DMS53 treated with DMSO at 0.1 percent for 48 hours (cell line): ENCODE results near the gene TRIO.

Source experiments
- DNase-seq: peaks from one replicate; lab custom pipeline; 2025; ENCODE audit not compliant: unreplicated experiment; lab: John Stamatoyannopoulos, UW

Gene TRIO

GRCh38 chr5:14122089-14122488 lies 21.1 kb upstream of the TRIO start:
- DNase-seq: no peak

GRCh38 chr5:14123551-14123950 lies 19.6 kb upstream of the TRIO start:
- DNase-seq: no peak

- DNase-seq: no peak
These were observed 19.1 kb upstream of the TRIO start for GRCh38 chr5:14123974-14124482.

GRCh38 chr5:14125262-14125661 lies 17.9 kb upstream of the TRIO start:
- no peak for DNase-seq

- no peak for DNase-seq
These were observed 15.6 kb upstream of the TRIO start for GRCh38 chr5:14127587-14127986.

GRCh38 chr5:14128079-14128478 lies 15.1 kb upstream of the TRIO start:
- DNase-seq: no peak

GRCh38 chr5:14129123-14129522 lies 14.0 kb upstream of the TRIO start:
- no peak for DNase-seq

- no peak for DNase-seq
These were observed 11.2 kb upstream of the TRIO start for GRCh38 chr5:14131855-14132503.

- no peak for DNase-seq
These were observed 9.7 kb upstream of the TRIO start for GRCh38 chr5:14133394-14133793.

GRCh38 chr5:14134083-14134482 lies 9.1 kb upstream of the TRIO start:
- peak; percentile 38 for DNase-seq

- no peak for DNase-seq
These were observed 8.4 kb upstream of the TRIO start for GRCh38 chr5:14134771-14135170.

- no peak for DNase-seq
These were observed 7.5 kb upstream of the TRIO start for GRCh38 chr5:14135621-14136020.

GRCh38 chr5:14136228-14136627 lies 6.9 kb upstream of the TRIO start:
- DNase-seq: no peak

GRCh38 chr5:14138608-14139540 lies 4.3 kb upstream of the TRIO start:
- no peak for DNase-seq

GRCh38 chr5:14141764-14142163 lies 1.4 kb upstream of the TRIO start:
- no peak for DNase-seq

- no peak for DNase-seq
These were observed 828 bp upstream of the TRIO start for GRCh38 chr5:14142202-14142826.

- DNase-seq: no peak
These were observed 351 bp downstream of the TRIO start for GRCh38 chr5:14143546-14143840.

GRCh38 chr5:14143841-14144585 lies 871 bp downstream of the TRIO start:
- no peak for DNase-seq

GRCh38 chr5:14144586-14145434 lies 1.7 kb downstream of the TRIO start:
- peak; percentile 50 for DNase-seq
